DOHH2 (cell line): ENCODE data around the gene MLH1.

Experiments used
- H3F3A ChIP-seq: fragments of 200-600 bp; sonication (generic), shearing (Covaris generic); 2 replicates; pipeline ENCODE4 v1.6.0; 2016; ENCODE audit warnings: antibody characterized with exemption, mild to moderate bottlenecking; ENCODE audit not compliant: control insufficient read depth, insufficient read depth
- H3K27ac ChIP-seq: fragments of 200-600 bp; sonication (generic); 2 replicates; pipeline ENCODE4 v1.5.1; 2014; ENCODE audit warnings: low read depth, mild to moderate bottlenecking, low read length, moderate library complexity
- H3K27me3 ChIP-seq: fragments of 200-600 bp; sonication (generic); 2 replicates; pipeline ENCODE4 v1.6.1; 2014; ENCODE audit warnings: mild to moderate bottlenecking, low read length, mixed read lengths; ENCODE audit not compliant: control insufficient read depth
- H3K36me3 ChIP-seq: fragments of 200-600 bp; sonication (generic); 2 replicates; pipeline ENCODE4 v1.6.1; 2014; ENCODE audit warnings: mild to moderate bottlenecking, low read length, moderate library complexity, mixed read lengths; ENCODE audit not compliant: control insufficient read depth
- H3K4me1 ChIP-seq: fragments of 200-600 bp; sonication (generic); 2 replicates; pipeline ENCODE4 v1.6.1; 2014; ENCODE audit warnings: mild to moderate bottlenecking, low read length, mixed read lengths; ENCODE audit not compliant: control insufficient read depth
- H3K4me2 ChIP-seq: fragments of 200-600 bp; sonication (generic); 2 replicates; pipeline ENCODE4 v1.6.0; 2014; ENCODE audit warnings: mild to moderate bottlenecking, low read length, moderate library complexity
- H3K4me3 ChIP-seq: fragments of 200-600 bp; sonication (generic); 2 replicates; pipeline ENCODE4 v1.5.1; 2014; ENCODE audit warnings: mild to moderate bottlenecking, low read length, mixed read lengths
- H3K79me2 ChIP-seq: fragments of 200-600 bp; sonication (generic); 2 replicates; pipeline ENCODE4 v1.6.1; 2014; ENCODE audit warnings: mild to moderate bottlenecking, low read length, mixed read lengths; ENCODE audit not compliant: control insufficient read depth
- H3K9me2 ChIP-seq: fragments of 200-600 bp; sonication (generic); replicated peaks from 2 replicates; pipeline ENCODE4 v1.6.1; 2014; ENCODE audit warnings: mild to moderate bottlenecking, low read length, mixed read lengths; ENCODE audit not compliant: control insufficient read depth
- H3K9me3 ChIP-seq: fragments of 200-600 bp; sonication (generic); 2 replicates; pipeline ENCODE4 v1.6.1; 2014; ENCODE audit warnings: antibody characterized with exemption, low read length, mixed read lengths; ENCODE audit not compliant: control insufficient read depth, insufficient read depth
- H4K20me1 ChIP-seq: fragments of 200-600 bp; sonication (generic); 2 replicates; pipeline ENCODE4 v1.6.0; 2014; ENCODE audit warnings: low read depth, mild to moderate bottlenecking, antibody characterized with exemption, low read length, moderate library complexity; ENCODE audit not compliant: control insufficient read depth, insufficient read depth
- EZH2phosphoT487 ChIP-seq: fragments of 200-600 bp; sonication (generic); IDR thresholded peaks from 2 replicates; pipeline ENCODE4 v1.6.1; 2017; ENCODE audit warnings: borderline replicate concordance, mild to moderate bottlenecking, antibody characterized with exemption, low read length, moderate library complexity, mixed read lengths
- TF ChIP-seq, protein P1 (sequence below): fragments of 200-600 bp; sonication (generic); IDR thresholded peaks from one replicate; pipeline ENCODE4 v1.5.1; 2014; ENCODE audit warnings: antibody characterized with exemption, mild to moderate bottlenecking, low read depth, low read length; ENCODE audit not compliant: poor library complexity, severe bottlenecking

Gene MLH1

DNA sequence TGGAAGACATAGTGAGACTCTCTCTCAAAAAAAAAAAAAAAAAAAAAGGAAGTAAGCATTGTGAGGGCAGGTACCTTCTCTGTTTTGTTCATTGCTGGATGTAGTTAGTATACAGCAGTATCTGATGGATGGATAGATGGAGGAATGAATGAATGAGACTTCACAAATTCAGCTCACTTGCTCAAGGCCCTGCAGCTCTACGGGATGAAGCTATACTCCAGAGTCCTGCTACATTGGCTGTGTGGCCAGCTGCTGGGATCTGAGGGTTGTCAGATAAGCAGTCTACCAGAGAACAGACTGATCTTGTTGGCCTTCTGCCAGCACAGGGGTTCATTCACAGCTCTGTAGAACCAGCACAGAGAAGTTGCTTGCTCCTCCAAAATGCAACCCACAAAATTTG is 35.0 kb downstream of the MLH1 start:
- Histone ChIP-seq H3K9me3 (no peaks in the 10 kb centered on the region), H3K4me2 (no peak overlapping the region), H3K9me2 (no peaks in the 10 kb centered on the region), H3K36me3 (peaks cover 94% of the 10 kb centered on the region), H3K4me1 (peaks cover 10% of the 10 kb centered on the region), H3K27me3 (no peaks in the 10 kb centered on the region), H4K20me1 (no peaks in the 10 kb centered on the region), H3F3A (no peaks in the 10 kb centered on the region), H3K27ac (no peak overlapping the region), H3K4me3 (no peak overlapping the region), H3K79me2 (peaks cover 6% of the 10 kb centered on the region; the same call in 1 of the 2 replicates)
- TF ChIP-seq, protein P1, sequence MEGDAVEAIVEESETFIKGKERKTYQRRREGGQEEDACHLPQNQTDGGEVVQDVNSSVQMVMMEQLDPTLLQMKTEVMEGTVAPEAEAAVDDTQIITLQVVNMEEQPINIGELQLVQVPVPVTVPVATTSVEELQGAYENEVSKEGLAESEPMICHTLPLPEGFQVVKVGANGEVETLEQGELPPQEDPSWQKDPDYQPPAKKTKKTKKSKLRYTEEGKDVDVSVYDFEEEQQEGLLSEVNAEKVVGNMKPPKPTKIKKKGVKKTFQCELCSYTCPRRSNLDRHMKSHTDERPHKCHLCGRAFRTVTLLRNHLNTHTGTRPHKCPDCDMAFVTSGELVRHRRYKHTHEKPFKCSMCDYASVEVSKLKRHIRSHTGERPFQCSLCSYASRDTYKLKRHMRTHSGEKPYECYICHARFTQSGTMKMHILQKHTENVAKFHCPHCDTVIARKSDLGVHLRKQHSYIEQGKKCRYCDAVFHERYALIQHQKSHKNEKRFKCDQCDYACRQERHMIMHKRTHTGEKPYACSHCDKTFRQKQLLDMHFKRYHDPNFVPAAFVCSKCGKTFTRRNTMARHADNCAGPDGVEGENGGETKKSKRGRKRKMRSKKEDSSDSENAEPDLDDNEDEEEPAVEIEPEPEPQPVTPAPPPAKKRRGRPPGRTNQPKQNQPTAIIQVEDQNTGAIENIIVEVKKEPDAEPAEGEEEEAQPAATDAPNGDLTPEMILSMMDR = no peak

DNA sequence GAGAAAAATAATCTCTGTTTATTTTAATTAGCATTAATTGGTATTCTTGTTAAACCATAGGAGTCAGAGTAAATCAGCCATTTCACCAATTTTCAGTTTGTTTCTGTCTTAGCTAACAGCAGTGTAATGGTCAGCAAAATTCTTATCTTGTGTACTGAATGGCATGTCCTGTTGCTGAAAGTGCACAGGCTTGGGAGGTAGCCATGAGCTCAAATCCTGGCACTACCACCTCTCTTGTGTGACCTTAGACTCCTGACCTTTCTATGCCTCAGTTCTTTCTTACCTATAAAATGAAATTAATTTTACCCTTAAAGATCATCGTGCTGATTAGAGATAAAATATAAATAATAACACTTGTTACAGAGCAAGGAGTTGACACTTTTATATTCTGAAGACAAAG is 35.8 kb downstream of the MLH1 start:
- no peak overlapping the region for H3K4me3 ChIP-seq
- peaks cover 95% of the 10 kb centered on the region for H3K36me3 ChIP-seq
- no peaks in the 10 kb centered on the region for H3F3A ChIP-seq
- peaks cover 6% of the 10 kb centered on the region; the same call in 1 of the 2 replicates for H3K79me2 ChIP-seq
- H3K9me2 ChIP-seq = no peaks in the 10 kb centered on the region
- peaks cover 10% of the 10 kb centered on the region for H3K4me1 ChIP-seq
- H3K4me2 ChIP-seq = no peak overlapping the region
- no peak overlapping the region for H3K27ac ChIP-seq
- H3K27me3 ChIP-seq = no peaks in the 10 kb centered on the region
- H3K9me3 ChIP-seq = no peaks in the 10 kb centered on the region
- no peak for TF ChIP-seq EZH2phosphoT487
- TF ChIP-seq, protein P1 = no peak
- no peaks in the 10 kb centered on the region for H4K20me1 ChIP-seq

DNA sequence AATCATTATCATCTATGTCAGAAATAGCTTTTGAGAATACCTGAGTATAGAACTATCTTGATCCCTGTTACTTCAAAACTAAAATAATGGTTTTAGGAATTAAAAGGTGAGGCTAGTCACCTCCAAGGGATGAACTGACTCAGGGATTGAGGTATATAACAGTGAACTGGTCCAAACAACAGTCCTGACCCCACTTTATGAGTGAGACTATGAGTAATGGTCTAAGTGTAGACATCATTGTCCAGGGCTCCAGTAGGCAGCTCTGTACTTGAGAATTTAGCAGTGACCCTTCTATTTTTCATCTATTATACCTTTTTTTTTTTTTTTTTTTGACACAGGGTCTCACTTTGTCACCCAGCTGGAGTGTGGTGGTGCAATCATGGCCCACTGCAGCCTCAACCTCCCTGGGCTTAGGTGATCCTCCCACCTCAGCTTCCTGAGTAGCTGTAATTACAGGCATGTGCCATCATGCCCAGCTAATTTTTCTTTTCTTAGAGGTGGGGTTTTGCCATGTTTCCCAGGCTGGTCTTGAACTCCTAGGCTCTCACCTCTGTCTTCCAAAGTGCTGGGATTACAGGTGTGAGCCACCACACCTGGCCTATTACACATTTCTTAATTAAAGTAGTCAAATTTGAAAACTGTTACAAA is 36.3 kb downstream of the MLH1 start:
- Histone ChIP-seq H3K4me2 (no peak overlapping the region), H3F3A (no peaks in the 10 kb centered on the region), H3K79me2 (peaks cover 3% of the 10 kb centered on the region; the same call in 1 of the 2 replicates), H3K27me3 (no peaks in the 10 kb centered on the region), H3K9me3 (no peaks in the 10 kb centered on the region), H3K36me3 (peaks cover 95% of the 10 kb centered on the region), H3K27ac (no peak overlapping the region), H3K9me2 (no peaks in the 10 kb centered on the region), H3K4me3 (no peak overlapping the region), H4K20me1 (no peaks in the 10 kb centered on the region), H3K4me1 (peaks cover 4% of the 10 kb centered on the region)
- TF ChIP-seq, protein P1 = no peak
- TF ChIP-seq EZH2phosphoT487 = no peak

DNA sequence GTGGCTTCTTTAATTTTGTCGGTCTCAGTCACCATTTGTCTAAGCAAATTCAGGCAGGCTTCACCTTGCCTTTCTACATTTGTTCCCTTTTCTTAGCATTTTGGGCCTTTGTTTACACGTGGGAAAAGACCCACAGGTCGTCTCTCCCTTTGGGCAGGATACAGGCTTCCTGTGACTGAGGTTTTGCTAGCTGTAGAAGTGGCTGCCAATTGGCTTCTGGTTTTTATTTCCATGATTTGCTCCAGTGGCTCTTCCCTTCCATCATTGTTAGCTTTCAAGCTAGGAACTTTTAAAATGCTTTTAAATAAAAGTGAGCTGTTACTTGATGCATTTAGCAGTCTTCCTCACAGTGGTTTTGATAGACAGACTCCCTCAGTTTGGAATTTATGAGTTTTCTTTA is 37.3 kb downstream of the MLH1 start:
- Histone ChIP-seq H3K9me2 (no peaks in the 10 kb centered on the region), H3K4me2 (no peak overlapping the region), H3K27ac (no peak overlapping the region), H3K27me3 (no peaks in the 10 kb centered on the region), H4K20me1 (no peaks in the 10 kb centered on the region), H3K9me3 (no peaks in the 10 kb centered on the region), H3F3A (no peaks in the 10 kb centered on the region), H3K36me3 (peaks cover 98% of the 10 kb centered on the region), H3K79me2 (peaks cover 2% of the 10 kb centered on the region; the same call in 1 of the 2 replicates), H3K4me3 (no peak overlapping the region), H3K4me1 (no peaks in the 10 kb centered on the region)
- TF ChIP-seq, protein P1 = no peak
- no peak for TF ChIP-seq EZH2phosphoT487
